Stomach (tissue), 9 donors: Measurements from ENCODE around the gene GNAO1. TPM values are rescaled to one million over a fixed set of nuclear protein-coding genes. Genes with fewer than 3 reads are reported as not detected.

Source experiments
- DNase-seq, 2 donors: peaks; one replicate each; pipeline versions ENCODE4 v3.0.0 to v3.0.0-alpha.2; 2013 to 2019
- H3K27ac ChIP-seq, 5 donors: fragments of 200-600 bp in 4 of 5; sonication (generic) in 4 of 5; one replicate each; pipeline ENCODE4 v1.5.1; 2013 to 2019; ENCODE audit warnings: mild to moderate bottlenecking in 1 of 5, moderate library complexity in 1 of 5
- H3K27me3 ChIP-seq, 3 donors: fragments of 200-600 bp; sonication (generic); one replicate each; pipeline ENCODE4 v1.5.1; 2017 to 2019; ENCODE audit warnings: mixed run types in 1 of 3
- H3K36me3 ChIP-seq, 4 donors: fragments of 200-600 bp; sonication (generic); 1 replicate in 3 of 4; 2 replicates in 1 of 4; pipeline ENCODE4 v1.5.1; 2016 to 2019
- H3K4me1 ChIP-seq, 4 donors: fragments of 200-600 bp; sonication (generic); one replicate each; pipeline ENCODE4 v1.5.1; 2016 to 2019
- H3K4me3 ChIP-seq, 4 donors: fragments of 200-600 bp; sonication (generic) in 3 of 4; one replicate each; pipeline ENCODE4 v1.5.1; 2016 to 2019; ENCODE audit warnings: mild to moderate bottlenecking in 1 of 4
- H3K9me3 ChIP-seq, 4 donors: fragments of 200-600 bp; sonication (generic); one replicate each; pipeline ENCODE4 v1.5.1; 2016 to 2019
- EP300 ChIP-seq: sonication (generic); formaldehyde crosslinking; IDR thresholded peaks from one replicate; pipeline ENCODE4 v1.6.1; 2017; ENCODE audit warnings: antibody characterized with exemption
- POLR2A ChIP-seq, 4 donors: fragments of 450-650 bp; IDR thresholded peaks; one replicate each; pipeline ENCODE4 v1.6.1; 2016; ENCODE audit warnings: antibody characterized with exemption in 4 of 4, control low read depth in 2 of 4, mild to moderate bottlenecking in 1 of 4, moderate library complexity in 1 of 4
- POLR2AphosphoS5 ChIP-seq, 3 donors: sonication (generic); formaldehyde crosslinking; IDR thresholded peaks; one replicate each; pipeline ENCODE4 v1.6.1; 2016; ENCODE audit warnings: antibody characterized with exemption in 3 of 3
- WGBS, 5 donors: extraction: QIAGEN DNeasy Blood & Tissue Kit in 3 of 5; methylation state at CpG; one replicate each; pipeline versions ENCODE4 v1.1.5 to v1.1.7; 2013 to 2018; 5-methylcytosine and 5-hydroxymethylcytosine counted together
- intact Hi-C: fragments of 100-400 bp; cut with DNase I; formaldehyde crosslinking; loops from one replicate; pipeline ENCODE4 v1.15.1; 2023; ENCODE audit warnings: low total_unique reads
- polyA plus RNA-seq, 3 donors: library from polyadenylated mRNA; stranded (reverse); fragments of 200-250 nt; gene quantifications; one replicate each; pipeline ENCODE4 v1.2.3, GENCODE V29; 2013
- total RNA-seq, 5 donors: library from RNA; depleted of rRNA; stranded (reverse); fragments of >200 nt; gene quantifications; one replicate each; pipeline versions ENCODE4 v1.1.0 to v1.2.3, GENCODE V29; 2014 to 2016
- TF ChIP-seq, protein P1 (sequence below), 7 experiments: fragments of 450-650 bp in 4 of 7; fragments of 200-600 bp in 3 of 7; sonication (generic) in 3 of 7; IDR thresholded peaks; one replicate each; pipeline ENCODE4 v1.5.1; 2016 to 2019; ENCODE audit warnings: antibody characterized with exemption in 7 of 7, control low read depth in 2 of 7, mild to moderate bottlenecking in 1 of 7
- donor health status: healthy with polysubstance abuse.
- donor health status: Bipolar disorder and iron deficiency.
- donor health status: healthy.

GNAO1 gene
- total and polyA plus RNA-seq, 8 donors = 2.3 to 42.0 (median 4.7) TPM

GRCh38 chr16:56344518-56345405, 153.5 kb downstream of the GNAO1 start:
- intact Hi-C loops = no loop called here
- Histone ChIP-seq H3K27ac (no peak overlapping the region), H3K36me3 (peaks cover 0 to 72% (median 22%) of the 10 kb centered on the region in 4 donors), H3K4me1 (no peaks in the 10 kb centered on the region), H3K4me3 (no peak overlapping the region), H3K27me3 (no peaks in the 10 kb centered on the region), H3K9me3 (no peaks in the 10 kb centered on the region)
- 66 to 78% (median 70%) methylated on average over 10 to 18 of the region's 18 CpGs for WGBS, 5 donors
- TF ChIP-seq POLR2A (IDR thresholded peaks at IDR 0.05) (no peak), EP300 (no peak), POLR2AphosphoS5 (IDR thresholded peaks at IDR 0.05) (no peak)
- TF ChIP-seq, protein P1, sequence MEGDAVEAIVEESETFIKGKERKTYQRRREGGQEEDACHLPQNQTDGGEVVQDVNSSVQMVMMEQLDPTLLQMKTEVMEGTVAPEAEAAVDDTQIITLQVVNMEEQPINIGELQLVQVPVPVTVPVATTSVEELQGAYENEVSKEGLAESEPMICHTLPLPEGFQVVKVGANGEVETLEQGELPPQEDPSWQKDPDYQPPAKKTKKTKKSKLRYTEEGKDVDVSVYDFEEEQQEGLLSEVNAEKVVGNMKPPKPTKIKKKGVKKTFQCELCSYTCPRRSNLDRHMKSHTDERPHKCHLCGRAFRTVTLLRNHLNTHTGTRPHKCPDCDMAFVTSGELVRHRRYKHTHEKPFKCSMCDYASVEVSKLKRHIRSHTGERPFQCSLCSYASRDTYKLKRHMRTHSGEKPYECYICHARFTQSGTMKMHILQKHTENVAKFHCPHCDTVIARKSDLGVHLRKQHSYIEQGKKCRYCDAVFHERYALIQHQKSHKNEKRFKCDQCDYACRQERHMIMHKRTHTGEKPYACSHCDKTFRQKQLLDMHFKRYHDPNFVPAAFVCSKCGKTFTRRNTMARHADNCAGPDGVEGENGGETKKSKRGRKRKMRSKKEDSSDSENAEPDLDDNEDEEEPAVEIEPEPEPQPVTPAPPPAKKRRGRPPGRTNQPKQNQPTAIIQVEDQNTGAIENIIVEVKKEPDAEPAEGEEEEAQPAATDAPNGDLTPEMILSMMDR (IDR thresholded peaks at IDR 0.05) = no peak
- no peak for DNase-seq

DNA sequence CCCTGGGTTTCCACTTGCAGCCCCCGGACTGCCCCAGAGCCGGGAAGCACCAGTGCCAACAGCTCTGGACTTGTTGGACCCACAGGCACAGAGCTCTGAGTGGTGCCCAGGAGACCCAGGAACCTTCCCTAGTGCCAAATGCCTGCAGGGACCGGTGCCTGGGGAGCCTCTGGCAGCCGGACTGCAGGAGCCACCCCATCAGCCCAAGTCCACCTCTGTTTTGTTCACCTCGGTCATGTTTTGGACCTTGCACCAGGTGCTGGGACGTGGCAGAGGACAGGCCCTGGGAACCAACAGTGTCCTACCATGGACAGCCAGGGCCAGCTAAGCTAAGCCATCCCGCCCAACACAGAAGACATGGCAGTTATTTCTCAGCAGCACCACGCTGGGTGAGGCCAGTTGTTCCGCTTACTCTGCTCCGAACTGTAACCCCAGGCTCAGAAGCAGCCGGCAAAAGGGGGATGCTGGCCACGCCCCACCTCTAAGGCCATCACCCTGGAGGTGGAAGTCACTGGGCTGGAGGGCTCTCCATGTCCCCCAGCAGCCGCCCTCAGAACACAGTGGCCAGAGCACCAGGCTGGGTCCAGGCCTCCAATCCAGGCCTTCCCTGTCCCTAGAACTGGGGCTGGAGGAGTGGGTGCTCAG, 154.2 kb downstream of the GNAO1 start:
- intact Hi-C loops = no loop called here
- H3K4me3 ChIP-seq = no peak overlapping the region
- H3K9me3 ChIP-seq = no peaks in the 10 kb centered on the region
- DNase-seq = no peak
- 77 to 93% (median 86%) methylated on average over 11 to 13 of the region's 13 CpGs for WGBS, 5 donors
- peaks cover 0 to 65% (median 21%) of the 10 kb centered on the region in 4 donors for H3K36me3 ChIP-seq
- no peak for TF ChIP-seq POLR2A (IDR thresholded peaks at IDR 0.05)
- TF ChIP-seq POLR2AphosphoS5 (IDR thresholded peaks at IDR 0.05) = no peak
- TF ChIP-seq, protein P1 (IDR thresholded peaks at IDR 0.05) = no peak
- TF ChIP-seq EP300 = no peak
- no peaks in the 10 kb centered on the region for H3K27me3 ChIP-seq
- H3K27ac ChIP-seq = no peak overlapping the region
- H3K4me1 ChIP-seq = no peaks in the 10 kb centered on the region

DNA sequence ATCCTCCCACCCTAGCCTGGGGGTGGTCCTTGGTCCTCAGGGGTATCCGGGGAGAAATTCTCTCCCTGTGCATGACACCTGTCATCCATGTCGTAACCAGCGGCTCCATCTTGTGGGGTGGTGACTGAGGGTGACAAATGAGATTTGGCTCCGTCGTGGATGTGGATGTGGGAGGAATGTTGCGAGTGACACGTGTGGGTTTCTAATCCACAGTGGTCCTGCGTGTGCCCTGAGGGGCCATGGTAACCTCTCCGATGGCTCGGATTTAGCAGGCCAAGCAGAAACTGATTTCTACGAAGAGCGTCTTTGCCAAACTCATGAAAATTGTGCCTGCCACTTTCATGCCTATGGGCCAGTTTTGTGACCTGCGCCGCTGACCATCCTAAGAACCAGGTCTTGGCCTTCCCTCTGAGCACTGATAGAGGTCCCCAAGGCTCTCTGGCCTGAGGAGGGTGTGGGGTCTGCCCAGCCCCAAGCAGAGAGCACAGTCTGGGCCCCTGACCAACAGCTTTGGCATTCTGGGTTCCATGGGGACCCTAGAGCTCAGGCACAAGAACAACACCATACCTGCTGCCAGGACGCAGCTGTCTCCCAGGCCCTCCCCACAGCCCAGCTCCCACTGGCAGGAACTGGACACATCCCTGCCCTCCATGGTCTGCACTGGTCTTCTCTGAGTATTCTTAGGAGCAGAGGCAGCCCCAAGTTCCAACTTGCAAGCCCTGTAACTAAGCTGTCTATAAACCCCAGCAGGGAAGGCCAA, 155.0 kb downstream of the GNAO1 start:
- WGBS, 5 donors = 88 to 93% (median 91%) methylated on average over 13 to 15 of the region's 15 CpGs
- DNase-seq = no peak
- Histone ChIP-seq H3K4me1 (no peaks in the 10 kb centered on the region), H3K4me3 (no peak overlapping the region), H3K36me3 (peaks cover 0 to 60% (median 16%) of the 10 kb centered on the region in 4 donors), H3K27me3 (no peaks in the 10 kb centered on the region), H3K27ac (no peak overlapping the region), H3K9me3 (no peaks in the 10 kb centered on the region)
- intact Hi-C loops = no loop called here
- TF ChIP-seq, protein P1 (IDR thresholded peaks at IDR 0.05) = no peak
- TF ChIP-seq POLR2AphosphoS5 (IDR thresholded peaks at IDR 0.05) (no peak), POLR2A (IDR thresholded peaks at IDR 0.05) (no peak)

GRCh38 chr16:56347166-56347565, 155.9 kb downstream of the GNAO1 start:
- DNase-seq = no peak
- 74 to 94% (median 88%) methylated on average over 3 to 8 of the region's 8 CpGs for WGBS, 5 donors
- H3K36me3 ChIP-seq = peaks cover 0 to 57% (median 11%) of the 10 kb centered on the region in 4 donors

More at GRCh38 chr16:56347166-56347565, 155.9 kb downstream of the GNAO1 start:
- intact Hi-C loops = no loop called here
- Histone ChIP-seq H3K9me3 (no peaks in the 10 kb centered on the region), H3K27me3 (no peaks in the 10 kb centered on the region), H3K4me1 (no peaks in the 10 kb centered on the region), H3K4me3 (no peak overlapping the region), H3K27ac (no peak overlapping the region)
- TF ChIP-seq EP300 = no peak
- TF ChIP-seq, protein P1 (IDR thresholded peaks at IDR 0.05) = no peak
- no peak for TF ChIP-seq POLR2AphosphoS5 (IDR thresholded peaks at IDR 0.05)
- no peak for TF ChIP-seq POLR2A (IDR thresholded peaks at IDR 0.05)
